Central memory CD4-positive, alpha-beta T cell (primary cell): ENCODE data around the gene FAM107B.

Experiments used
- DNase-seq: peaks from one replicate; pipeline ENCODE4 v3.0.0; 2022

The FAM107B gene

GRCh38 chr10:14775656-14776055, 959 bp upstream of the FAM107B start:
- DNase-seq = no peak

GRCh38 chr10:14774214-14774580, 500 bp downstream of the FAM107B start:
- DNase-seq = no peak

GRCh38 chr10:14773551-14774213, 1.0 kb downstream of the FAM107B start:
- DNase-seq = no peak

GRCh38 chr10:14772399-14772798, 2.3 kb downstream of the FAM107B start:
- DNase-seq = no peak

- DNase-seq = no peak
Observed at GRCh38 chr10:14770927-14771326, 3.8 kb downstream of the FAM107B start.

GRCh38 chr10:14761372-14761771, 13.3 kb downstream of the FAM107B start:
- DNase-seq = no peak

GRCh38 chr10:14758994-14759664, 15.6 kb downstream of the FAM107B start:
- DNase-seq = no peak

- DNase-seq = no peak
Observed at GRCh38 chr10:14758451-14758850, 16.2 kb downstream of the FAM107B start.

- no peak for DNase-seq
Observed at GRCh38 chr10:14757986-14758385, 16.7 kb downstream of the FAM107B start.

- no peak for DNase-seq
Observed at GRCh38 chr10:14757394-14757793, 17.3 kb downstream of the FAM107B start.

- no peak for DNase-seq
Observed at GRCh38 chr10:14753441-14753840, 21.3 kb downstream of the FAM107B start.

GRCh38 chr10:14751921-14752320, 22.8 kb downstream of the FAM107B start:
- DNase-seq = no peak

GRCh38 chr10:14751014-14751896, 23.4 kb downstream of the FAM107B start:
- DNase-seq = no peak

GRCh38 chr10:14749070-14749809, 25.5 kb downstream of the FAM107B start:
- DNase-seq = no peak

- DNase-seq = no peak
Observed at GRCh38 chr10:14748441-14748840, 26.3 kb downstream of the FAM107B start.

- DNase-seq = no peak
Observed at GRCh38 chr10:14742815-14743214, 31.9 kb downstream of the FAM107B start.

GRCh38 chr10:14742382-14742781, 32.3 kb downstream of the FAM107B start:
- no peak for DNase-seq

- no peak for DNase-seq
Observed at GRCh38 chr10:14740684-14741247, 33.9 kb downstream of the FAM107B start.

- no peak for DNase-seq
Observed at GRCh38 chr10:14737808-14738545, 36.7 kb downstream of the FAM107B start.

- DNase-seq = no peak
Observed at GRCh38 chr10:14736600-14737081, 38.1 kb downstream of the FAM107B start.

GRCh38 chr10:14736043-14736442, 38.7 kb downstream of the FAM107B start:
- no peak for DNase-seq
